COLO668 (cell line): Measurements from ENCODE around the gene TRIP6.

Source experiments
- DNase-seq: peaks from one replicate; lab custom pipeline; 2025; ENCODE audit not compliant: unreplicated experiment; lab: John Stamatoyannopoulos, UW

The TRIP6 gene

DNA sequence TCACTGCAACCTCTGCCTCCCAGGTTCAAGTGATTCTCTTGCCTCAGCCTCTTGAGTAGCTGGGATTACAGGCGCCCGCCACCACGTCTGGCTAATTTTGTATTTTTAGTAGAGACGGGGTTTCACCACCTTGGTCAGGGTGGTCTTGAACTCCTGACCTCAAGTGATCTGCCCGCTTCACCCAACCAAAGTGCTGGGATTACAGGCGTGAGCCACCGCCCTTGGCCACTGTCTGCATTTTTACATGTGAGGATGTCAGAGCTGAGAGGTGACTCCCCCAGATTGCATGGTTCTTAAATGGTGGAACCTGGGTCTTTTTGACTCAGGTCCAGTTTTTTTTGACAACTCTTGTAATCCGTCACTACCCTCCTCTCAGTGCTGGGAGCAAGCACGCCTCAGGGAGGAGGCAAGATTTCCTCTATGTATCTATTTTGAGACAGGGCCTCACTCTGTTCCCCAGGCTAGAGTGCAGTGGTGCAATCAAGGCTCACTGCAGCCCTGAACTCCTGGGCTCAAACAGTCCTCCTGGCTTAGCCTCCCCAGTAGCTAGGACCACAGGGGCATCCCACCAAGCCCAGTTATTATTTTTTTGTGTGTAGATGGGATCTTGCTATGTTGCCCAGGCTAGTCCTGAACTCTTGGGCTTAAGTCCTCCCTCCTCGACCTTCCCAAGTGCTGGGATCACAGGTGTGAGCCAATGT is 6.6 kb downstream of the TRIP6 start:
- DNase-seq: no peak

DNA sequence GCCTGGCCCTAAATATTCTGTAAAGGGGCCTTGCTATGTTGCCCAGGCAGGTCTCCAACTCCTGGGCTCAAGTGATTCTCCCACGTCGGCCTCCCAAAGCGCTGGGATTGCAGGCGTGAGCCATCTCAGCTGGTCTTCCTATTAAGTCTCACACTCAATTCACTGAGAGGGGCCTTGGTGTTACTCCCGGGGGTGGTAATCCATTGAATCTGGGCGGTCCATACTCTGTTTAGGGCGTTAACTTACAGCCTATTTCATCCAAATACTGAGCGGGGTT is 7.1 kb downstream of the TRIP6 start:
- no peak for DNase-seq

DNA sequence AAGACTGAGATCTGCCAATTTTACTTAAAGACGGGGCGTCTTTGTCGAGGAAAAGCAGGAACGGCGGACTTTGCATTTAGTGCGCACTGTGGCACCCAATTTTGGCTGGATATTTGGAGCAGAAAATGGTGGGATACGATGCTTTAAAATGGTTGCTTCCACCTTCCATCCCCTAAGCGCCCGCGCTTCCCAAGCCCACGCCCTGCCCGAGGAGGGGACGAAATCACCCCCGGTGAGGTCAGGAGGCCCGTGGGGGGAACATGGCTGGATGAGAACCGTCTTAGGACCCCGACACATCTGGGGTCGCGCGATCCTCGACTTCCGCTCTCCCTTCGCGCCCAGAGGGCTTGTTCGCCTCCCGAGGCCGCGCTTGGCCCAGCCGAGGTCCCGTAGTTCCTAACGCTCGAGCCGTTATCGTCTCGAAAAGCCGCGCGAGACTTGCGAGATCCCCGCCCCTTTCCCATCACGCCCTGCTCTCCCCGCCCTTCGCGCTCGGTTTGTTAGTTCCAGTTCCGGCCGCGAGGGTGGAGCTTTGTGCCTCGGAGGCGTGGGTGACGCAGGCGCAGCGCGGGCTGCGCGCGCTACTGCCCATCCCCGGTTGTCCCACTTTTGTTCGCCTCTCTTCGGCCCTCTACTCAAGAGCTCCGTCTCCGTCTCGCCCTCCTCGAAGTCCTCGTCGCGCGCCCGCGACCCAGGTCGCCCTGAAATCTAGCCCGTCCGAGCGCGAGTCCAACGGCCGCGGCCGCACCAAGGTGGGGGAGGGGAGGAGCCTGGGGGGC is 7.6 kb downstream of the TRIP6 start, which contains the start of gene SRRT:
Gene SRRT, plus strand, starts transcription at position 527 of the 779 bp plus-strand sequence. CDS start 488 bp downstream, outside the sequence.
- DNase-seq: peak; percentile 99

DNA sequence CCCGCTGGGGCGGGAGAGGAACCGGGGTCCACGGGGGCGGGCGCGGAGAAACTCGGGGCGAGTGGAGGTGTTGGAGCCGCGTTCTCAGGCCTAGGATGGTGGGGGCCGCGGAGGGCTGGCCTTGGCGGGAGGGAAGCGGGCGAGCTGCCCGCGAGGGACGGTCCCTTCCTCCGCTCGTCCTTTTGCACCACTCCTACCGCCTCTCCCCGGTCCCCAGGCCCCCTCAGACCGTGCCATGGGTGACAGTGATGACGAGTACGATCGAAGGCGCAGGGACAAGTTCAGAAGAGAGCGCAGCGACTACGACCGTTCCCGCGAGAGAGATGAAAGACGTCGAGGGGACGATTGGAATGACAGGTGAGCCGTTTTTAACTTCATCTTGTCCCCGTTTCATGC is 8.2 kb downstream of the TRIP6 start:
- peak; percentile 48 for DNase-seq

DNA sequence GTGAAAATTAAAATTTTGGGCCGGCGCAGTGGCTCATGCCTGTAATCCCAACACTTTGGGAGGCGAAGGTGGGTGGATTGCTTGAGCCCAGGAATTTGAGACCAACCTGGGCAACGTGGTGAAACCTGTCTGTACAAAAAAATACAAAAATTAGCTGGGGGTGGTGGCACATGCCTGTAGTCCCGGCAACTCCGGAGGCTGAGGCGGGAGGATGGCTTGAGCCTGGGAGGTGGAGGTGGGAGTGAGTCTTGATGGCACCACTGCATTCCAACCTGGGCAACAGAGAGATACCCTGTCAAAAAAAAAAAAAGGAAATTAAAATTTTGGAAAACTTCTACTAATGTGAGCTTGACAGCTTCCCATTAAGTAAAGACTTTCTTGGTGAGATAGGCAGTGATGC is 10.8 kb downstream of the TRIP6 start:
- DNase-seq: no peak

DNA sequence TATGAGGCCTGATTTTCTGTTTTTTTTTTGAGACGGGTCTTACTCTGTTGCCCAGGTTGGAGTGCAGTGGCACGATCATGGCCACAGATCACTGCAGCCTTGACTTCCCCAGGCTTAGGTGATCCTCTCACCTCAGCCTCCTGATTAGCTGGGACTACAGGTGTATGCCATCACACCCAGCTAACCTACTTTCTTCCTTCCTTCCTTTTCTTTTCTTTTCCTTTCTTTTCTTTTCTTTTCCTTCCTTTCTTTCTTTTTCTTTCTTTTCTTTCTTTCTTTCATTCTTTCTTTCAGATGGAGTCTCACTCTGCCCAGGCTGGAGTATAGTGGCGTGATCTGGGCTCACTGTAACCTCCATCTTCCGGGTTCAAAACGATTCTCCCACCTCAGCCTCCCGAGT is 11.5 kb downstream of the TRIP6 start:
- DNase-seq: no peak

DNA sequence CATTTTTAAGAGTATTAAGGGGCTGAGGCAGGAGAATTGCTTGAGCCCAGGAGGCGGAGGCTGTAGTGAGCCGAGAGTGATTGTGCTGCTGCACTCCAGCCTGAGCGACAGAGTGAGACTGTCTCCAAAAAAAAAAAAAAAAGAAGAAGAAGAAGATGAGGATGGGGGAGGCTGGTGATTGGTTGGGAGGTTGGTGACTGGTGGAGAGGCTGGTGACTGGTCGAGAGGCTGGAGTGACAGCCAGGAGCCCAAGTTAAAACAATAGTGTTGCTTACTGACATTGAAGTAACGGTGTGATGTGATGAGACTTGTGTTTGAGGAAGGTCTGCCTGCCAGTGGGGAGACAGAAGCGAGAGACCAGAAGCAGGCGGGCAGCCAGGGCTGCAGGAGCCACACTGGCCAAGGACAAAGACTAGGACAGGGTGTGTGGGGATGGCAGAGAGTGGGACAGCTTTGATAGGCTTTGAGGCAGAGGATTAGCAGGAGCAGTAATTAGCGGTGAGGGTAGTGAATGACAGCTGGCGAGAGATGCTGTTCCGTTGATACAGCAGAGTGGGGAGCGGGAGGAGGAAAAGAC is 12.6 kb downstream of the TRIP6 start:
- no peak for DNase-seq

DNA sequence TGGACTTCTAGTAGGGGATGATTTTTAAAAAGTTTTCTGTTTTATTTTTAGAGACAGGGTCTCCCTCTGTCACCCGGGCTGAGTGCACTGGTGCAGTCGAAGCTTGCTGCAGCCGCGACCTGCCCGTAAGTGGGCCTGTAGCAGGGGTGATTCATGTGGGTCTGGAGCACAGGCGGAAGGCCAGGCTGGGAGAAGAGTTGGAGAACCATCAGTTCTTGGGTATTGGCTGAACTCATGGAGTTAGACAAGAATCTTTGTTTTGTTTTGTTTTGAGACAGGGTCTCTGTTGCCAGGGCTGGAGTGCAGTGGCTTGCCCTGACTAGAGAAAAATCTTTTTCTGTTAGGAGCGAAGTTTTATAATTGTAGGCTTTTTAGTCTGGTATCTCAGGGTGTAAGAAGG is 13.5 kb downstream of the TRIP6 start:
- DNase-seq: no peak

DNA sequence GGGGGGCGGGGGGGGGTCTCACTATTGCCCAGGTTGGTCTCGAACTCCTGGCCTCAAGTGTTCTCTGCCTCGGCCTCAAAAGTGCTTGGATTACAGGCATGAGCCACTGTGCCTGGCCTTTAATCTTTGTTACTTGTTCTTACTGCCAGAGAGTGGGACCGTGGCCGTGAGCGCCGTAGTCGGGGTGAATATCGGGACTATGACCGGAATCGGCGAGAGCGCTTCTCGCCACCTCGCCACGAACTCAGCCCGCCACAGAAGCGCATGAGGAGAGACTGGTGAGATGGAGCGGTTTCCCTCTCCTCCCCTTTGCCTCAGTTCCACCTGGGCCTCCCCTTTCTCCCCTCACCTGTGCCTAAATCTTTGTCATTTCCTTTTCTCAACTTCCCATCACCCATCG is 13.9 kb downstream of the TRIP6 start:
- no peak for DNase-seq

DNA sequence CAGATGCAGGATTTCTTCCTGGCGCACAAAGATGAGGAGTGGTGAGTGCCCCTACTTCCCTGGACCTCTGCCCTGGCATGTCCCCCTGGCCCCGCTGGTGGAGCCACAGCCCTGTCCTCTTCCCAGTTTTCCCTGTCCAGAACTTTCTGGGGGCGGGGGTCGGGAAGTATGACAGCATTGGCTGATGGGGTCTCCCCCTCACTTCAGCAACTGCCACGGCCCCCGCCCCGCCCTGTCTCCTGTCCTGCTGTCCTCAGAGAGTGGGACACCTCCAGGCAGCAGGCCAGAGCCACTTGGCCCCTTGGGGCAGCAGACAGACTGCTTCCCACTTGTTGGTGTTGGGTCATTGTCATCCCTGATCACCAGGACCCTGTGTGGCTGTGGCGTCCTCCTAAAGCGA is 15.0 kb downstream of the TRIP6 start:
- no peak for DNase-seq

DNA sequence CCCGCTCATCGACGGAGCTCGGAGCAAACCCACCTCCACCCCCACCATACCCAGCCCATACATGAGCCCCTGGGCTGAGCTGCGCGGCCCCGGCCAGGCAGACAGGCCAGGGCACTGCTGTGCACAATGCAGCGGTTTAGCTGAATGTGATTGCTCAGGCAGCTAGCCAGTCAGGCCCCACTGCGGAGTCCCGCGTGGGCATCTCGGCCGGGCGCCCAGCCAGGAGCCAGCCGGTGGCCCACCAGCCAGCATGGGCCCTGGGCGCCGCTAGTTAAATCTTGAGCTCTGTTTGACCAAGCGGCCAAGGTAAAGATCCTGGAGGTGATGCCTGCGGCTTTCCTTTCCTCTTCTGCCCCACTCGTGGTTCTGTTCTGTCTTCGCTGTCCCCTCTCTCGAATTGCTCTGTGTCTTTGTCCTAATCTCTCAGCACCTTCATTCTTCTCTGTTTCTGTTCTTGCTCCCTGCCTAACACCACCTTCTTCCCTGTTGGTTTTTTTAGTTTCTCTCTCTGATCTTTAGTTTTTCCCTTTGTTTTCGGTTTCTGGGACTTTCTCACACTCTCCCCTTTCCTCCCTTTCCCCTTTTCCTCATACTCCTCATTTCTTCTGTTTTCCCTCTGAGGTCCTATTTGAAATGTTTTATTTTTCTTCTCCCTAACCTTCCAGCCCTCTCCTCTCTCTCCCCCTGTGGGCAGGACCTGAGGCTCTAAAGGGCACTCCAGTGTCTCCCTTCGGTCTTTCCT is 15.8 kb downstream of the TRIP6 start:
- DNase-seq: no peak

DNA sequence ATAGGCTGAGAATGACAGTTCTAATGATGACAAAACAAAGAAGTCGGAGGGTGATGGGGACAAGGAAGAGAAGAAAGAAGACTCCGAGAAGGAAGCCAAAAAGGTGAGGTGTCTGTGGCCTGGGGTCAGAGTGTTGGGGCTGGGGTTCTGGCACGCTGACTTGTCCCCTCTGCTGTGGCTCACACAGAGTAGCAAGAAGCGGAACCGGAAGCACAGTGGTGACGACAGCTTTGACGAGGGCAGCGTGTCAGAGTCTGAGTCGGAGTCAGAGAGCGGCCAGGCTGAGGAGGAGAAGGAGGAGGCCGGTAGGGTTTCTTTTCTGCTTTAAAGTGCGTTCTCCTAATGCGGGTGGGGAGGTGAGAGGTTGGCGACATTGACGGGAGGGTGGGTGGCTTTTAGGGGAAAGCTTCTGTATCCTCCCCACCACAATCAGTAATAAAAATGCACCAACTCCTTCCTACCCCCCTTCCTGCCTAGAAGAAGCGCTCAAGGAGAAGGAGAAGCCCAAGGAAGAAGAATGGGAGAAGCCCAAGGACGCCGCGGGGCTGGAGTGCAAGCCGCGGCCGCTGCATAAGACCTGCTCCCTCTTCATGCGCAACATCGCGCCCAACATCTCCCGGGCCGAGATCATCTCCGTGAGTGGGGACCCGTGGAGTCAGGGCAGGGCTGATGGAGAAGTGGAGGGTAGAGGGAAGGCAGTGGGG is 17.7 kb downstream of the TRIP6 start:
- no peak for DNase-seq

DNA sequence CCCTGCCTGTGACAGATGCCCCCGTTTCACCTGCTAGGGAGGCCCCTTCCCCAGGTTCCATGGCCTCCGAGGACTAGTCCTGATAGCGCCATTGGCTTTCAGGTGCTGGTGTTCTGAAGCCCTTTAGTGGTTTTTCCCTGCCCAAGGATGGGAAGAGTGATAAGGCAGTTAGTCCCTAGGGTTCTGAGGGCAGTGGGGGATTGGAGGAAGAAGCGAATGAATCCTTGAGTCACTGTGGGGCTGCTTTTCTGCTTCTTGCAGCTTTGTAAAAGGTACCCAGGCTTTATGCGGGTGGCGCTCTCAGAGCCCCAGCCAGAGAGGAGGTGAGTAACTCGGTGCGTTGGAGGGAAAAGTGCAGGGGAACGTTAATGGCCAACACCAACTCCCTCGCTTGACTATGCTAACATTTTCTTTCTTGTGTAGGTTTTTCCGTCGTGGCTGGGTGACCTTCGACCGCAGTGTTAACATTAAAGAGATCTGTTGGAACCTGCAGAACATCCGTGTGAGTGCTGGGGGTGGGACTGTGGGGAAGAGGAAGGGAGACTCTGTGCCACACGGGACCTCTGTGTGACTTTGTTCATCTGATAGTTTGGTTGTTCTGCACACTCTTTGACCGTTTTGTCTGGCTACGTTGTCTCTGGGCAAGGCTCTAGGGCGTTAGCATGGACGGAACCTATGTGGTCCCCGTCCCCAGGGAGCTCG is 18.4 kb downstream of the TRIP6 start:
- no peak for DNase-seq

DNA sequence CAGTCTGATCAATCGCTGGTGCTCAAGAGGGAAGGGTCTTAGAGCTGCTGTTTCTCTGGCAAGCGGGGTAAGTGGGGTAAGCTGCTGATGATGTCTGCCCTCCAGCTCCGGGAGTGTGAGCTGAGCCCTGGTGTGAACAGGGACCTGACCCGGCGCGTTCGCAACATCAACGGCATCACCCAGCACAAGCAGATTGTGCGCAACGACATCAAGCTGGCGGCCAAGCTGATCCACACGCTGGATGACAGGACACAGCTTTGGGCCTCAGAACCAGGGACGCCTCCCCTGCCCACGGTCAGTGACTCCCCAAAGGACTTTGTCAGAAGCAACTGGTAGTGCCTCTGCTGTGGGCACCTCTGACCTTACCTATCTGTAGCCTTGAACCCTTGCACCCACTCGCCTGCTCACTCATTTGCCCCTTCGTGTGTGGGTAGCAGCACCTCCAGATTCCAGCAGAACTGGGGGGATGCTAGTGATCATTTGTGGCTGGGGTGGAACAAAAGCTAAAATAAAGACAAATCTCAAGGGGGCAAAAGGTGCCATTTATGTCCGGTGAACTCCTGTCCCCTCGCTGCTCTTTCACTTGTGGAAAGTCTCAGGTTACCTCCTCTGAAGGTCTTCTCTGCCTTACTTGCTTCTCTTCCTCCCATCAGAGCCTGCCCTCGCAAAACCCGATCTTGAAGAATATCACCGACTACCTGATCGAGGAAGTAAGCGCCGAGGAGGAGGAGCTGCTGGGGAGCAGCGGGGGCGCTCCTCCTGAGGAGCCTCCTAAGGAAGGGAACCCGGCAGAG is 19.2 kb downstream of the TRIP6 start:
- no peak for DNase-seq

DNA sequence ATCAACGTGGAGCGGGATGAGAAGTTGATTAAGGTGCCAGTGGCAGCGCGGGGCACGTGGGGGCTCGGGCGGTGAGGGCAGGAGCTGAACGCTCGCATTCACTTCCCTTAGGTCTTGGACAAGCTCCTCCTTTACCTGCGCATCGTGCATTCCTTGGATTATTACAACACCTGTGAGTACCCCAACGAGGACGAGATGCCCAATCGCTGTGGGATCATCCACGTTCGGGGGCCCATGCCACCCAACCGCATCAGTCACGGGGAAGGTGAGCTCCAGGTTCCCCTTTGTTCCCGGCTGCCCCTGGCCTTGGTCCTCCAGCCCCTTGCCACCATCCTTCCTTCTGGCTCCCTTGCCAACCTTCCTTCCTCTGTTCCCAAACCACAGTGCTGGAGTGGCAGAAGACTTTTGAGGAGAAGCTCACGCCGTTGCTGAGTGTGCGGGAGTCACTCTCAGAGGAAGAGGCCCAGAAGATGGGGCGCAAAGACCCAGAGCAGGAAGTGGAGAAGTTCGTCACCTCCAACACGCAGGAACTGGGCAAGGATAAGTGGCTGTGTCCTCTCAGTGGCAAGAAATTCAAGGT is 19.8 kb downstream of the TRIP6 start:
- DNase-seq: no peak

DNA sequence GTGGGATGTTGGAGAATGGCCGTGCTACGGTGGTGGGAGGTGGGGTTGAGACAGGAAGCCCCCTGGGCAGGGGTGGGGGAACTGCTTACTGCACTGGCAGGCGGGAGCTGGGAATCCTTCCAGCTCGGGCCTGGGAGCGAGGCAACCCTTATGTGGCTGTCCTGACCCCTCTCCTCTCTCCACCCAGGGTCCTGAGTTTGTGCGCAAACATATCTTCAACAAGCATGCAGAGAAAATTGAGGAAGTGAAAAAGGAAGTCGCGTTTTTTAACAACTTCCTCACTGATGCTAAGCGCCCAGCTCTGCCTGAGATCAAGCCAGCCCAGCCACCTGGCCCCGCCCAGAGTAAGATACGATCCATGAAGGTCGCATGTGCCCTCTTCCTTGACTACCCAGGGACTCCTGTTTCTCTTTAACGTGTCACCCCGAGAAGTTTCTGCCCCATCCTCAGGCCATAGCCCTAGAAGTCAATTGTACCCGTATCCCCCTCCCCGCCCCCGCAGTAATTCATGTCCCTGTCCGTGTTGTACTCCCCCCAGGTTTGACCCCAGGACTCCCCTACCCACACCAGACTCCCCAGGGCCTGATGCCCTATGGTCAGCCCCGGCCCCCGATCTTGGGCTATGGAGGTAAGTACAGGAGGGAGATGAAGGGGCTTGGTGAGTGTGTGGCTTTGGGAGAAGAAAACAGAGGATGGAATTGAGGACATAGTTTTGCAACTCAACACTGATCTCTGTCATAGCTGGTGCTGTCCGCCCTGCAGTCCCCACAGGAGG is 20.5 kb downstream of the TRIP6 start:
- no peak for DNase-seq

DNA sequence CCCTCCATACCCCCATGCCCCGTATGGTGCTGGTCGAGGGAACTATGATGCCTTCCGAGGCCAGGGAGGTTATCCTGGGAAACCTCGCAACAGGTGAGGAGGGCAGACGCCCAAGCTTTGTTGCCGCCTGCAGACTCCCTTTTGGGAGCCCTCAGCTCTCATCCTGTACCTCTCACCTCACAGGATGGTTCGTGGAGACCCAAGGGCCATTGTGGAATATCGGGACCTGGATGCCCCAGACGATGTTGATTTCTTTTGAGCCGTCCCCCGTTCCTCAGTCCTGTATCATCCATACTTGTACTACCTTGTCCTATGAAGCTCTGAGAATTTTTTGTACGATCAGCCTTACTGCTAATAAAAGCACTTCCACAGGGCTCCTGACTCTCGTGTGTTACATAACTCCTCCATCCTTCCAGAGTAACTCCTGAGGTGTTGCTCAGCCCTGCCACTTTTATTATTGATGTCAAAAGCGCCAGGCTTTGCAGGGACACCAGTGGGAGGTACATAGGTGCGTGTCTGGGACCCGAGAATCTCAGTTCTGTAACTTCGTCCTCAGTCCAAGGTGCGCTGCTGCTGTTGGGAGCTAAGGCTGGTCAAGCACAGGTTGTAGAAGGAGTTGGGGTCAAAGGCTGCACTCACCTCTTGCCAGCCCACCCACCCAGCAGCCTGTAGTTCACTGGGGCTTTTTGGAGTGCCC is 21.3 kb downstream of the TRIP6 start:
- no peak for DNase-seq
